Right kidney (tissue), 1 donor: ENCODE data around the gene GUCY1A1.

Experiments used
- DNase-seq: peaks from one replicate; pipeline ENCODE4 v3.0.0-alpha.2; 2016

The GUCY1A1 gene

GRCh38 chr4:155735496-155735895, 68.8 kb downstream of the GUCY1A1 start:
- DNase-seq = no peak

GRCh38 chr4:155738548-155738947, 71.9 kb downstream of the GUCY1A1 start:
- DNase-seq = no peak

- no peak for DNase-seq
Observed at GRCh38 chr4:155741546-155741945, 74.9 kb downstream of the GUCY1A1 start.

GRCh38 chr4:155742310-155743015, 75.8 kb downstream of the GUCY1A1 start:
- DNase-seq = no peak

DNA sequence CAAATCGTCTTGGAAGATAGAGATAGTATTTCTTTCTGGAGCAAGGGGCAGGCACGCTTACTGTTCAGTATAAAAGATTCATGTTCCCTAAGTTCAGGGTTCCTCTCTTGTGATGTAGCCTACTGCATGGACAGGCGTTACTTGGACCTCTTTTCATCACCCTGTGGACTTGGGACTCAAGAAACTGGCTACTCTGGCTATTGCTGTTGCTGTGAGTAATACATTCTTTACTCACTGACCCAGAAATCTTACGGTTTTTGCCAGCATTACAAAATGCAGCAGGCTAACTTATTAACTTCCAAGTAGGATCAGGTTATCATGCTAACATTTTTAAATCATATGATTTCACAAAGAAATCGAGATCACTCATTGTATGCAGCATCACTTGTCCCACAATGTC, 79.3 kb downstream of the GUCY1A1 start:
- no peak for DNase-seq

DNA sequence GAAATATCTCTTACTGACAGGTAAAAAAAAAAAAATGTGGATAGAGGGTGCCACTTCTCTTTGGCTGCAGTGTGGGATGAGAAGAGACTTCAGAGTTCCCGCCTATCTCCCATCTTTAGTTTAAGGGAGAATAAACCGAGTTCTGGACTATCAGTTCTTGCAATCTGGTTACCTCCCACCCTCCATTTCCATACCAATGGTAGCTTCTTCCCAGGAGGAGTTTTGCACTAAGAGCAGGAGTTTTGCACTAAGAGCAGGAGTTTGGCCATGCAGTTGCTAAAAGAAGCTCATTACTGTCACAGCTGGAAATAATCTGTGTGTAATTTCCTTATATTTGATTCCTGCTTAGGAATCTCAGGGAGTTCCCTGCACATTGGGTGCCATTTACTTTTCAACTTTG, 81.4 kb downstream of the GUCY1A1 start:
- no peak for DNase-seq

GRCh38 chr4:155749041-155749440, 82.4 kb downstream of the GUCY1A1 start:
- no peak for DNase-seq

- no peak for DNase-seq
Observed at GRCh38 chr4:155751569-155751968, 84.9 kb downstream of the GUCY1A1 start.

DNA sequence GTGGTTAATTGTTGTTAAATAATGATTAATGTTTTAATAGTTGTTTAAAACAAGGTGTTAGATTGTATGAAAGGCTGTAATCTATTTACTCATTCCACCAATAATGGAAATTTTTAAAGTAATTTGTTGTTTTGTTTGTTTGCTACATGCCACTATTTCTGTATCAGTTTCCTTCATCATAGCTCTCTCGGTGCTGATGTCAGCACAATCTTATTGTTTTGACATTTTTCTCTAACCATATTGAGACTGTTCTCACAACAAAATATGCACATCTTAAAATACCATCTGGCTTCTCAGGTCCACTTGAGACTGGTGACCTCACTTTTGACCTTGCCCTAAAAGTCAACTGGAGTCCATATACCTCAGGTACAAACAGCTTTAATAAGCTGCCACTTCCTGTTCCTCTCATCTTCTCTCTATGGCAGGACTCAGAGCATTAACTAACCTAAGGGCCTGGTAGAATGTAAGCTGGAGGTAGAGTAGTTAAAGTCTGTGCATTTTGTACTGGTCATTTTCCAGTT, 91.2 kb downstream of the GUCY1A1 start:
- DNase-seq = no peak

DNA sequence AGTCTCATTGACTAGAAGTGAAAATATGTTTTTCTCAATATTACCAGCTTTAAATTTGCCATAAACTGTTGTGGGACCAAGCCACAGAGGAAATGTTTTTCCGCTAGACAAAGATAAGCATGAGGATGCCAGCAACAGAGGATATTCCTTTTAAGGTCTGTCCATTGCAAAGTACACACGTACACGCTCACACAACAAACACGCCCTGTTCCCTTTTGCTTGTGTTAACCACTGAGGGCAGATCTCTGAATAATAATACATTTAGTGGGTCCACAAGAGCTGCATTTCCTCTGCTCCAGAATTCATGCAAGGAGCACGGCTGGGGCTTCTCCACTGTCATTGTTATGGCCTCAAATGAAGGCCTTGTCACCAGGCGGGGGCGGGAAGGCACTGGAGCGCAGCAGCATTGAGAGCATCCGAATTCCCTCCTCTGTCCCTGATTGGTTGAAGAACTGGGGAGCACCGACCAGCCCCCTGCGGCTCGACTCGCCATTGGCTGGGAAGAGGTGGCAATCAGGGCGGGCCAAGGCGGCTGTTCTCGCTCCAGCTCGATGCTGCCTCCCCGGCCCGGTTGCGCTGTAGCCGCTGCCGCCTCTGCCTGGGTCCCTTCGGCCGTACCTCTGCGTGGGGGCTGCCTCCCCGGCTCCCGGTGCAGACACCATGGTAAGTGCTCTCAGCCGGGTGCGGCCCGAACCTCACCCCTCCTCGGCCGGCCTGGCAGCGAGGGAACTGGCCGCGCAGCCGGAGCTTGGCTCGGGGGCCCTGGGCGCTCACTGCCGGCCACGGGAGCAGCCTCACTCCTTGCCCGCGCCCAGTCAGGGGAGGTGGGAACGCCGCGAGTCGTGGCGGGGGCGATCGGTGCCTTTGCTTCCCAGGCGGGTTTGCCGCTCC, 92.1 kb downstream of the GUCY1A1 start, which contains the start of gene GUCY1B1:
Gene GUCY1B1, plus strand, starts transcription at position 541 of the 891 bp plus-strand sequence. Its CDS starts 120 bp downstream, at position 661.
- DNase-seq = peak; percentile 94

- peak; percentile 88 for DNase-seq
Observed at GRCh38 chr4:155759372-155760252, 93.0 kb downstream of the GUCY1A1 start.

- DNase-seq = no peak
Observed at GRCh38 chr4:155761047-155761446, 94.4 kb downstream of the GUCY1A1 start.

DNA sequence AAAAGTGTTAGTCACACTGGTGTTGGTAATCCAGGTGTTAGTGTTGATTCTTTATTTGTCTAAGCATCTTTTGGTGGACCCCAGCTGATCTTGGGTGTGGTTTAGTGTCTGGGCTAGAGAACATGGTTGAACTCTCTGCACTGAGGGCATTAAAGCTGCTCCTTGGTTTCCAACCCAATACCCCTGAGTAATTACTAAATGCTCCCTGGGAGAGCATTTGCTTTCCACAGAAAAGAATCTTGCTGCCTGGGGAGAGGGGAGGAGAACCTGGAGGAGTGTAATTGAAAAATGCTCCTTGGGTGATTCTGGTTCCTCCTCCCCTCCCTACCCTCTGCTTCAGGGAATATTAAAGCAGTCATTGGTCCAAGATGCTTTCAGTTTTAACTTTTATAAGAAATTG, 95.3 kb downstream of the GUCY1A1 start:
- peak; percentile 8 for DNase-seq

GRCh38 chr4:155762334-155762733, 95.7 kb downstream of the GUCY1A1 start:
- no peak for DNase-seq

- no peak for DNase-seq
Observed at GRCh38 chr4:155763551-155763950, 96.9 kb downstream of the GUCY1A1 start.

- no peak for DNase-seq
Observed at GRCh38 chr4:155765149-155765548, 98.5 kb downstream of the GUCY1A1 start.

- DNase-seq = no peak
Observed at GRCh38 chr4:155766622-155767021, 100.0 kb downstream of the GUCY1A1 start.

DNA sequence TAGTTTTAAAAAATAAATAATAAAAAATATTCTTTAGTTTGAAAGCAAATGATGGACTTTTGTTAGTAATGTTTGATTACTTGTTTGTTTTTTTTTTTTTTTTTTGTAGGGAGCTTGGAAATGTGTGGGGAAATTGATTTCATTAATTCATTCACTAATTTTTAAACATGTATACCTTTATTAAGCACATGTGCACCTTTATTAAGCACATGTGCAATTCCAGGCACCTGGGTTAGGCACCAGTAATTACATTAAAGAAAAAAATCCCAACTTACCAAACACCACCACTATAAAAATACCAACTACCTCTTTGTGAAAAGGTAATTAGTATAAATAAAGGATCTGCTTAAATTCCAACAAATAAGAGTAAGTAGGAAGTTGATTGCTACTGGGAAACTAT, 101.7 kb downstream of the GUCY1A1 start:
- DNase-seq = no peak

- DNase-seq = no peak
Observed at GRCh38 chr4:155769090-155769489, 102.4 kb downstream of the GUCY1A1 start.

- DNase-seq = no peak
Observed at GRCh38 chr4:155772459-155773195, 106.0 kb downstream of the GUCY1A1 start.

DNA sequence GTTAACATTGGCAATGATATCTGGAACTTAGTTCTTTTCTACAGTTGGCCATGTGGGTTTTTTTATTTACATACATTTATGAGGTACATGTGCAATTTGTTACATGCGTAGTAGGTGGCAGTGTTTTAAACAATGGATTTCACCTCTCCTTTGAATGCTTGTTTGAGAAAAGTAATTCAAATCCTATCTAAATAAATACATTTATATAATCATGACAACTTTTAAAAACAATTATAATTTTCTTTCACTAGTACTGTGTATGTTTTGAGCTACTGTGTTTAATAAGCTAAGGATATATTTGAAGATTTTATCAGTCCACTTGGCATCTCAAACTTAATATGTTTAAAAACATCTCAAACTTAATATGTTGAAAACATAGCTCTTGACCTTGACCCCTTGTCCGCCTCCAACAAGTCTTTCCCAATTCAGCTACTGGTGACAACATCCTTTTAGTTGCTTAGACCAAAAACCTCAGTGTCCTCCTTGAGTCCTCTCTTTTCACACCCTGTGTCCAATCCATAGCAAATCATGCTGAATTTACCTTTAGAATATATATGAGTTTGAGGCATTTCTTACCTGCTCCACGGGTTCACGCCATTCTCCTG, 106.7 kb downstream of the GUCY1A1 start:
- no peak for DNase-seq
